Measurements from ENCODE around the gene TCOF1. TPM values are rescaled to one million over a fixed set of nuclear protein-coding genes. Genes with fewer than 3 reads are reported as not detected.

TCOF1 gene
- total and polyA plus RNA-seq, 2 of the 8 experiments (the other 6 are each of a cell fraction or from before 2014, with no cell fraction given) = 35.9 to 170 TPM

DNA sequence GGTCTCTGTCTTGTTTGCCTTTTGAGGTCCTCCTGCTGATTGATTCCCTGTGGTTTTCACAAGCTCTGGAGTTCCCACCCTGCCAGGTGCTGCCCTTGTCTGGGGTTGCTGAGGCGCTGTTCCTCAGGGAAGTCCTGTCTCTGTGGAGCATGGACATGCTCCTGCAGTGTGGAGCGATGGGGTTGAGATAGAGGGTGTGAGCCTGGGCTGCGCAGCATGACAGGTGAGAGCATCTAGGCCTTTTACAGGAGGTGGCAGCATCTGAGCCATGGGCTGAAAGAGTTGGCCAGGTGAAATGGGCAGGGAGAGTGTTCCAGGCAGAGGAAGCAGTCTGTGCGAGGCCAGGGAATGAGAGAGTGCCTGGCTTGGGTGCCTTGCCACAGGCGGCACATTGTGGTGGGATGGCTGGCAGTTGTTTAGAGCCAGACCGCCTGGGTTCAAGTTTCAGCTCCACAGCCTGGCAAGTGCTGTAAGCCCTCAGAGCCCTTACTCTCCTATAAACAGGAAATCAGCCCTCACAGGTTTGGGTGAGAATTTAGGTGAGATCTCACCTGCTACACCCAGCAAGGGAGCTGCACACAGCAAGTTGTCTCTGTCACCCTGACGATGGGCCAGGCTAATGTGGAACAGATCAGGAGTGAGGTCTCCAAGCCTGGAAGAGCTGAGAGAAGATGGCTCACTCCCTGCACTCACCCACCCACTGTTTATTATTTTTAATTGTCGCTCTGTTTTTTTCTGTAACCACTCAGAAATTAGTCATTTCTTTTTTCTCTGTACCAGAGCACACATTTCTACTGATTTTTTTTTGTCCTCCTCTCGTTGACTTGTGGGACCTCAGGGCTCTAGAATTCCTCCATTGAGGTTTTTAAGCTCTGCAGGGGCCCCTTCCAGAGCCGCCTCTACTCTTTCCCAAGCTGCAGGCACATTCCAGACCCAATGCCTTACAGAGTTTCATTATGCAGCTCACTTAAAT is 19.6 kb downstream of the TCOF1 start (continued):
- TF ChIP-seq POU5F1 (IDR thresholded peaks at IDR 0.05; ENCODE audit: low read depth, low read length) = no peak
- TF ChIP-seq, protein P1, sequence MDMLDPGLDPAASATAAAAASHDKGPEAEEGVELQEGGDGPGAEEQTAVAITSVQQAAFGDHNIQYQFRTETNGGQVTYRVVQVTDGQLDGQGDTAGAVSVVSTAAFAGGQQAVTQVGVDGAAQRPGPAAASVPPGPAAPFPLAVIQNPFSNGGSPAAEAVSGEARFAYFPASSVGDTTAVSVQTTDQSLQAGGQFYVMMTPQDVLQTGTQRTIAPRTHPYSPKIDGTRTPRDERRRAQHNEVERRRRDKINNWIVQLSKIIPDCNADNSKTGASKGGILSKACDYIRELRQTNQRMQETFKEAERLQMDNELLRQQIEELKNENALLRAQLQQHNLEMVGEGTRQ (IDR thresholded peaks at IDR 0.05; ENCODE audit: low read length) = no peak
- TF ChIP-seq CTCF (IDR thresholded peaks at IDR 0.05; ENCODE audit: control extremely low read depth in 1 of 3, insufficient read depth in 1 of 3, low read depth in 1 of 3, low read length in 3 of 3) = no peak
